ENCODE results near the gene CZIB.

DNA sequence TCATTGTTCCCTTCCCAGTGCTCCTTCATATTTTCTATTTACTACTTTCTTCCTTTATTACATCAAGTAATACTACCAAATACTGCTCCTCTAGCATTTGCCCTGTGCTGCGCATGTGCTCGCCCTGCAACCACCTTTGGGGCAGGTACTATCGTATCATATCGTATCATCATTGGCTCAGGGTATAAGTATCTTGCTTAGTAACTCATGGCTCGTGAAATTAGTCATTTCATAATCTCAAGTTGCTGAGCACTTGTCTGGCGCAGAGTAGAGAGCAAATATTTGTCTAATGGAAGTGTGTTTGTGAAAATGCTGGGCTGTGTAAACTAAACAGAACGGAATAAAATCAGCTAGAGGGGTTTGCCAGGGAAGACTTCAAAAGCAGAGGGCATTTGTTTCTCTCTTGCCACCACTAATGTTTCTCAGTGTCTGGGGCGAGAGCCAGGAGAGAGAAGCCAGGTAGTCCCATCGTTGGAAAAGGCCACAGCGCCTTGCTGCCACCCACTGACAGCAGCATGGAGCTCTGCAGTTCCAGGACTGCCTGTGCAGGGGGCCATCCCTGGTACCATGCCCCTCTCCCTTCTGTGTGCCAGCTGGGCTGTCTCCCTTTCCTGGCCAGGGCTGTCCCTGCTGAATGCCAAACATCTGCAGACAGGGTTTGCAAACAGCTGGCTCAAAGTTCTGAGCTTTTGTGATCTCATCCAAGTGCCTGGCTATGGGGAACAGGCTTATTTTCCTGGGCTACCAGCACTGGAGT lies 43.8 kb downstream of the CZIB start:
- TF ChIP-seq CBX8 (IDR thresholded peaks at IDR 0.05; ENCODE audit: borderline replicate concordance, low read depth, low read length) (no peak), EP300 (IDR thresholded peaks at IDR 0.05; ENCODE audit: borderline replicate concordance in 1 of 2, low read depth in 2 of 2, low read length in 2 of 2) (no peak), NANOG (IDR thresholded peaks at IDR 0.05; ENCODE audit: insufficient read depth, low read depth, low read length, poor library complexity, severe bottlenecking) (no peak), RXRA (IDR thresholded peaks at IDR 0.05; ENCODE audit: insufficient read depth, low read depth, low read length) (no peak), ZNF274 (IDR thresholded peaks at IDR 0.05; ENCODE audit: borderline replicate concordance, extremely low read depth, low read length) (no peak), SUZ12 (IDR thresholded peaks at IDR 0.05; ENCODE audit: low read length) (no peak), GABPA (IDR thresholded peaks at IDR 0.05; ENCODE audit: borderline replicate concordance, insufficient read depth, low read length) (no peak), TEAD4 (IDR thresholded peaks at IDR 0.05; ENCODE audit: low read depth, low read length) (no peak), GTF2F1 (IDR thresholded peaks at IDR 0.05; ENCODE audit: borderline replicate concordance, low read depth, low read length) (no peak), POLR2AphosphoS5 (IDR thresholded peaks at IDR 0.05; ENCODE audit: low read depth, low read length) (no peak), CHD1 (IDR thresholded peaks at IDR 0.05; ENCODE audit: low read depth, low read length) (no peak), EZH2 (IDR thresholded peaks at IDR 0.05; ENCODE audit: low read depth, low read length, severe bottlenecking) (no peak), CBX5 (IDR thresholded peaks at IDR 0.05; ENCODE audit: low read depth, low read length) (no peak)
- TF ChIP-seq, protein P1, sequence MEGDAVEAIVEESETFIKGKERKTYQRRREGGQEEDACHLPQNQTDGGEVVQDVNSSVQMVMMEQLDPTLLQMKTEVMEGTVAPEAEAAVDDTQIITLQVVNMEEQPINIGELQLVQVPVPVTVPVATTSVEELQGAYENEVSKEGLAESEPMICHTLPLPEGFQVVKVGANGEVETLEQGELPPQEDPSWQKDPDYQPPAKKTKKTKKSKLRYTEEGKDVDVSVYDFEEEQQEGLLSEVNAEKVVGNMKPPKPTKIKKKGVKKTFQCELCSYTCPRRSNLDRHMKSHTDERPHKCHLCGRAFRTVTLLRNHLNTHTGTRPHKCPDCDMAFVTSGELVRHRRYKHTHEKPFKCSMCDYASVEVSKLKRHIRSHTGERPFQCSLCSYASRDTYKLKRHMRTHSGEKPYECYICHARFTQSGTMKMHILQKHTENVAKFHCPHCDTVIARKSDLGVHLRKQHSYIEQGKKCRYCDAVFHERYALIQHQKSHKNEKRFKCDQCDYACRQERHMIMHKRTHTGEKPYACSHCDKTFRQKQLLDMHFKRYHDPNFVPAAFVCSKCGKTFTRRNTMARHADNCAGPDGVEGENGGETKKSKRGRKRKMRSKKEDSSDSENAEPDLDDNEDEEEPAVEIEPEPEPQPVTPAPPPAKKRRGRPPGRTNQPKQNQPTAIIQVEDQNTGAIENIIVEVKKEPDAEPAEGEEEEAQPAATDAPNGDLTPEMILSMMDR (IDR thresholded peaks at IDR 0.05; ENCODE audit: control extremely low read depth in 1 of 3, insufficient read depth in 1 of 3, low read depth in 1 of 3, low read length in 3 of 3): no peak
